Peyer's patch (tissue), 4 donors: ENCODE measurements around the gene DCXR.

Experiments
- POLR2A ChIP-seq, 2 donors: fragments of 450-650 bp; IDR thresholded peaks; one replicate each; pipeline ENCODE4 v1.5.1; 2017; ENCODE audit warnings: antibody characterized with exemption in 2 of 2, mild to moderate bottlenecking in 2 of 2, moderate library complexity in 2 of 2
- TF ChIP-seq, protein P1 (sequence below), 6 experiments: fragments of 450-650 bp in 4 of 6; fragments of 200-600 bp in 2 of 6; sonication (generic) in 1 of 6; IDR thresholded peaks; one replicate each; pipeline ENCODE4 v1.5.1; 2017 to 2019; ENCODE audit warnings: antibody characterized with exemption in 6 of 6, mild to moderate bottlenecking in 3 of 6, moderate library complexity in 1 of 6

DNA sequence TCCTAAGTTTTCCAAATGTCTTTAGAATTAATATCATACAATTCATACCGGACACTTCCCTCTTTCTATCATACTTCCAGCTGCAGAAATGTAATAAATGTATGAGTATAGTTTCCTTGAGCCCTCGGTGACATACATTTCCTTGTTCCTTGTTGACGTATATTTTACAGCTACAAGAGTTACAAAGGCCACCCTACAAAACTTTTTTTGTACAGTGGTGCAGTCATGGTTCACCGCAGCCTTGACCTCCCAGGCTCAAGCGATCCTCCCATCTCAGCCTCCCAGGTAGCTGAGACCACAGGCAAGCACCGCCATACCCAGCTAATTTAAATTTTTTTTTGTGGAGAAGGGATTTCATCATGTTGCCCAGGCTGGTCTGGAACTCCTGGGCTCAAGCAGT, 35.3 kb upstream of the DCXR start:
- TF ChIP-seq, protein P1, sequence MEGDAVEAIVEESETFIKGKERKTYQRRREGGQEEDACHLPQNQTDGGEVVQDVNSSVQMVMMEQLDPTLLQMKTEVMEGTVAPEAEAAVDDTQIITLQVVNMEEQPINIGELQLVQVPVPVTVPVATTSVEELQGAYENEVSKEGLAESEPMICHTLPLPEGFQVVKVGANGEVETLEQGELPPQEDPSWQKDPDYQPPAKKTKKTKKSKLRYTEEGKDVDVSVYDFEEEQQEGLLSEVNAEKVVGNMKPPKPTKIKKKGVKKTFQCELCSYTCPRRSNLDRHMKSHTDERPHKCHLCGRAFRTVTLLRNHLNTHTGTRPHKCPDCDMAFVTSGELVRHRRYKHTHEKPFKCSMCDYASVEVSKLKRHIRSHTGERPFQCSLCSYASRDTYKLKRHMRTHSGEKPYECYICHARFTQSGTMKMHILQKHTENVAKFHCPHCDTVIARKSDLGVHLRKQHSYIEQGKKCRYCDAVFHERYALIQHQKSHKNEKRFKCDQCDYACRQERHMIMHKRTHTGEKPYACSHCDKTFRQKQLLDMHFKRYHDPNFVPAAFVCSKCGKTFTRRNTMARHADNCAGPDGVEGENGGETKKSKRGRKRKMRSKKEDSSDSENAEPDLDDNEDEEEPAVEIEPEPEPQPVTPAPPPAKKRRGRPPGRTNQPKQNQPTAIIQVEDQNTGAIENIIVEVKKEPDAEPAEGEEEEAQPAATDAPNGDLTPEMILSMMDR (IDR thresholded peaks at IDR 0.05), result no peak
- TF ChIP-seq POLR2A (IDR thresholded peaks at IDR 0.05), result no peak
